ENCODE results near the gene EGFR.

DNA sequence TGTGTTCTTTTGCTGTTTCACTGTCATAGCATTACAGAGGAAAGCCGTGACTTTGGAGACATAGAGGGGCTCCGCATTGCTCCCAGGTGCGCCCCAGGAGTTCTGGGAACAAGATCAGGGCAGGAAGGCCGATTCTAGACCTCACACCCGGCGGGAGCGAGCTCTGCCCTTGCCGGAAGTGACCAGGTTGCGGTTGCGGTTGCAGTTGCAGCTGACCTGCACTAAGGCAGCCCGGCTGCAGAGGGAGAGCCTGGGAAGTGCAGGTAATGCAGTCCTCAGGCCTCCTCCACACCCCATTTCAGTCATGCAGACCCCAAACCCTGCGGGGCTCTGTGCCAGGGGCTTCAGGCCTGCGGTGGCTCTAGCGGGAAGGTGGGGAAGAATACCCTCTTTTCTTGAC is 216.3 kb downstream of the EGFR start:
- no peak for TF ChIP-seq EZH2phosphoT487 (conservative IDR thresholded peaks at IDR 0.05; ENCODE audit: low read length)
- TF ChIP-seq, protein P1, sequence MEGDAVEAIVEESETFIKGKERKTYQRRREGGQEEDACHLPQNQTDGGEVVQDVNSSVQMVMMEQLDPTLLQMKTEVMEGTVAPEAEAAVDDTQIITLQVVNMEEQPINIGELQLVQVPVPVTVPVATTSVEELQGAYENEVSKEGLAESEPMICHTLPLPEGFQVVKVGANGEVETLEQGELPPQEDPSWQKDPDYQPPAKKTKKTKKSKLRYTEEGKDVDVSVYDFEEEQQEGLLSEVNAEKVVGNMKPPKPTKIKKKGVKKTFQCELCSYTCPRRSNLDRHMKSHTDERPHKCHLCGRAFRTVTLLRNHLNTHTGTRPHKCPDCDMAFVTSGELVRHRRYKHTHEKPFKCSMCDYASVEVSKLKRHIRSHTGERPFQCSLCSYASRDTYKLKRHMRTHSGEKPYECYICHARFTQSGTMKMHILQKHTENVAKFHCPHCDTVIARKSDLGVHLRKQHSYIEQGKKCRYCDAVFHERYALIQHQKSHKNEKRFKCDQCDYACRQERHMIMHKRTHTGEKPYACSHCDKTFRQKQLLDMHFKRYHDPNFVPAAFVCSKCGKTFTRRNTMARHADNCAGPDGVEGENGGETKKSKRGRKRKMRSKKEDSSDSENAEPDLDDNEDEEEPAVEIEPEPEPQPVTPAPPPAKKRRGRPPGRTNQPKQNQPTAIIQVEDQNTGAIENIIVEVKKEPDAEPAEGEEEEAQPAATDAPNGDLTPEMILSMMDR (IDR thresholded peaks at IDR 0.05; ENCODE audit: insufficient read depth, low read length, poor library complexity, severe bottlenecking) = no peak
